Activated T-helper 1 cell treated with anti-CD3 and anti-CD28 coated beads, Interleukin-12 subunit alpha, Interleukin-12 subunit beta, Interleukin-2, Interleukin-4 antibody, amounts not matched to agents 30 ng/mL and 10 ng/mL and 1 ng/mL, durations not matched to agents 14 hours and 24 hours and 36 hours (primary cell): ENCODE data around the gene CEMIP. TPM values are rescaled to one million over a fixed set of nuclear protein-coding genes. Genes with fewer than 3 reads are reported as not detected.

Source experiments
- DNase-seq: peaks from one replicate; pipeline ENCODE4 v3.0.0; 2021; ENCODE audit warnings: low spot score
- H3K27ac Mint-ChIP-seq: one replicate; pipeline ENCODE4 v1.8.0; 2021; ENCODE audit warnings: mild to moderate bottlenecking, mixed read lengths
- H3K27me3 Mint-ChIP-seq: one replicate; pipeline ENCODE4 v1.8.0; 2022; ENCODE audit warnings: mild to moderate bottlenecking, moderate library complexity, mixed read lengths; ENCODE audit not compliant: insufficient read depth
- H3K36me3 Mint-ChIP-seq: one replicate; pipeline ENCODE4 v1.8.0; 2021; ENCODE audit warnings: low read depth, mixed read lengths
- H3K4me1 Mint-ChIP-seq: one replicate; pipeline ENCODE4 v1.8.0; 2021; ENCODE audit warnings: low read depth, mixed read lengths
- H3K4me3 Mint-ChIP-seq: one replicate; pipeline ENCODE4 v1.8.0; 2021; ENCODE audit warnings: mild to moderate bottlenecking, moderate library complexity, mixed read lengths
- H3K9me3 Mint-ChIP-seq: one replicate; pipeline ENCODE4 v1.8.0; 2021; ENCODE audit warnings: mixed read lengths
- intact Hi-C: fragments of 100-400 bp; cut with micrococcal nuclease; formaldehyde crosslinking; loops from one replicate; pipeline ENCODE4 v1.15.1; 2024
- total RNA-seq: library from RNA; stranded (reverse); gene quantifications from 2 replicates; pipeline ENCODE4 v1.2.3, GENCODE V29; 2022

CEMIP gene
- total RNA-seq, 1 donor from 2014 or later = 0.03 TPM

DNA sequence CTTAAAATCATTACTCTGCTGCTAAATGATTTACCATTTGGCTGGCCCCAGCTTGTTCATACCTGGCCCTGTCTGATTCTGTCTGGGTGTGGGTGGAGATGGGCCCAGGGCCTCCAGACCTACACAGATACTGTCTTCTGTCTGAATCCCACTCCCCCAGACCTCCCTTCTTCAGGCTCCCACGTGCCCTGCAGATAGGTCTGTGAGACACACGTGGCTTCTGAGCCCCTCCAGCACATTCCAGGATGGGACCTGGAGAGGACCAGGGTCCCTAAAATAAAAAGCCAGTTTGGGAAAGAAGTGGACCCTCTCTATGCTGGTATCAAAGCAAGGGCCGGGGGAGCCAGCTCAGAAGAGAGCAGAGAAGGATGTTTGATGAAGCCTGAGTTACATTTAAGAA lies 14.6 kb upstream of the CEMIP start:
- intact Hi-C loops = no loop called here
- no peak overlapping the region for H3K27ac Mint-ChIP-seq
- no peaks in the 10 kb centered on the region for H3K9me3 Mint-ChIP-seq

DNA sequence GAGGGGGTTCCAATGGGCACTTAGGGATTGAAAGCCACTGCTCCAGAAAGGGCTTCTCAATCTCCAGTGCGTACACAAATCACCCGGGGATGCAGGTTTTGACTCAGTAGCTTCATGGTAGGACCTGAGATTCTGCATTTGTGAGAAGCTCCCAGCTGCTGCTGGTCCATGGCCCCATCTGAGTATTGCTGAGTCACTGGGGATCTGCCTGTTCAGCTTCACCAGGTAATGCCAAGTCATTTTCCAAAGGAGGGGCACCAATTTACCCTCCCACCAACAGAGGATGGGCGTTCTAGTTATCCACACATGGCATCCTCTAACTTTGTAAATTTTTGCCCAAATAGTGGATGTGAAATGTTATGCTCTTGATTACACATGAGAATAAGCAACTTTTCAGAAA lies 12.9 kb upstream of the CEMIP start:
- H3K36me3 Mint-ChIP-seq = no peaks in the 10 kb centered on the region
- no peak overlapping the region for H3K4me3 Mint-ChIP-seq
- H3K27ac Mint-ChIP-seq = no peak overlapping the region
- H3K9me3 Mint-ChIP-seq = no peaks in the 10 kb centered on the region
- H3K27me3 Mint-ChIP-seq = peaks cover 12% of the 10 kb centered on the region
- no peak for DNase-seq
- intact Hi-C loops = no loop called here
- H3K4me1 Mint-ChIP-seq = no peaks in the 10 kb centered on the region

More for the DNA sequence above, 14.6 kb upstream of the CEMIP start:
- no peak overlapping the region for H3K4me3 Mint-ChIP-seq
- H3K27me3 Mint-ChIP-seq = peaks cover 13% of the 10 kb centered on the region
- H3K36me3 Mint-ChIP-seq = no peaks in the 10 kb centered on the region
- no peaks in the 10 kb centered on the region for H3K4me1 Mint-ChIP-seq
- DNase-seq = no peak

DNA sequence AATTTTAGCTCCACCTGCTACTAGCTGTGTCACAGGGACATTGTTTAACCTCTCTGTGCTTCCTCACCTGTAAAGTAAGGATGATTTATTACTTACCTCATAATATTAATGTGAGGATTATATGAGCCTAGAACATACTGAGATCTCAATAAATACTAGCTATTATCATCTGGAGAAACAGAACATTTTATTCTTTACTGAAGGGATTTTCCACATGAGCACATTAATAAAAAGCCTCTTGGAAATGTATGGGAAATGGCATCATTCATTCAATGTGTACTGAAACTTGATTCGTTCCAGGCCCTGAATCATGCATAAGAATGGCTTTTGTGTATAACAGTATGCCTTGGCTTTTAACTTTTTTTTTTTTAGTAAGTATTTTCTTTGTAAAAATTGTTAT lies 11.0 kb upstream of the CEMIP start:
- H3K36me3 Mint-ChIP-seq = no peaks in the 10 kb centered on the region
- H3K27ac Mint-ChIP-seq = no peak overlapping the region
- intact Hi-C loops = no loop called here
- no peaks in the 10 kb centered on the region for H3K9me3 Mint-ChIP-seq
- no peak for DNase-seq
- no peak overlapping the region for H3K4me3 Mint-ChIP-seq
- no peaks in the 10 kb centered on the region for H3K4me1 Mint-ChIP-seq
- H3K27me3 Mint-ChIP-seq = peaks cover 14% of the 10 kb centered on the region

DNA sequence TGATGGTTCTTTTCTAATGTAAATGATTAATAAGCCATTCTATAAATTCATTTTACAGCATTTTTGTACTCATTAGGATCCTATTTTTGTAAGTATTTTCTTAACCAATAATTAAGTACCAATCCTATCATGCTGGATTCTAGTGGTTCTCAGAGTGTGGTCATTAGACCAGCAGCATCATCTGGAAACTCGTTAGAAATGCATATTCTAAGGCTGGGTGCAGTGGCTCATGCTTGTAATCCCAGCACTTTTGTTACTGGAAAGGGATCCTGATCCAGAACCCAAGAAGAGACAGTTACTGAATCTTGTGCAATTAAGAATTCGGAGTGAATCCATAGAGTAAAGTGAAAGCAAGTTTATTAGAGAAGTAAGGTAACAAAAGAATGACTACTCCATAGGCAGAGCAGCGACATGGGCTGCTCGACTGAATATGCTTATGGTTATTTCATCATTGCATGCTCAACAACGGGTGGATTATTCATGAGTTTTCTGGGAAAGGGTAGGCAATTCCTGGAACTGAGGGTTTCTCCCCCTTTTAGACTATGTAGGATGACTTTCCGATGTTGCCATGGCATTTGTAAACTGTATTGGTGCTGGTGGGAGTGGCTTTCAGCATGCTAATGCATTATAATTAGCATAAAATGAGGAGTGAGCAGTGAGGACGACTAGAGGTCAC lies 9.9 kb upstream of the CEMIP start:
- Mint-ChIP-seq H3K9me3 (no peaks in the 10 kb centered on the region), H3K36me3 (no peaks in the 10 kb centered on the region), H3K27me3 (peaks cover 14% of the 10 kb centered on the region), H3K27ac (no peak overlapping the region), H3K4me1 (no peaks in the 10 kb centered on the region), H3K4me3 (no peak overlapping the region)
- intact Hi-C loops = no loop called here
- DNase-seq = no peak

DNA sequence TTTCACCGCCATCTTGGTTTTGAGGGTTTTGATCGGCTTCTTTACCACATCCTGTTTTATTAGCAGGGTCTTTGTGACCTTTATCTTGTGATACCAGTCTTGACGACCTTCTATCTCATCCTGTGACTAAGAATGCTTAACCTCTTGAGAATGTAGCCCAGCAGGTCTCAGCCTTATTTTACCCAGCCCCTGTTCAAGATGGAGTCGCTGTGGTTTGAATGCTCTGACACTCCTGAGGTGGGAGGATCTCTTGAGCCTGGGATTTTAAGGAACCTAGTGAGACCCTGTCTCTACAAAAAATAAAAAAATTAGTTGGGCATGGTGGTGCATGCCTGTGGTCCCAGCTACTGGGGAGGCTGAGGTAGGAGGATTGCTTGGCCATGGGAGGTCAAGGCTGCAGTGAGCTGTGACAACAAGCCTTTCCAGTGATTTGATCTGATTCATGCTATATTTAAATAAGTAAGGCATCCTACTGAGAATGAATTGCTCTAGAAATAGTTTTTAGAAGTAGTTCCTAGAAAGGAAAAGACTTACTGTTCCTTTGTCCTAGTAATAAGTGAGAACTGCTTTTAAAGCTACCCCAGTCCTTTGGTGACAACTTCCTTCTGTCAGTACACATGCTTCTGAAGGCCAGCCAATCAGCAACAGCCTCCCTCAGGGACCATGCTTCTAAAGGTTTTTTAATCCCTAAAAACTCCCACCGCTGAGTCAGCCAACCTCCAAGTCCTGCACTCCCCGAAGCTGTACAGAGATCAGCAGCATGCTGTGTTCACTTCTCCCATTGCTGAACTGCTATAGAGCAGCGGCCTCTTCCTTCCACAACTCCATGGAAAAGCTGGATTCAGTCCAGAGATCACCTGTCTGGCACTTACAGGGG lies 9.1 kb upstream of the CEMIP start:
- intact Hi-C loops = loop anchor here (10.0 kb wide), 1 partner anchor 85 kb away; no protein-coding TSS in a partner anchor
- Mint-ChIP-seq H3K36me3 (no peaks in the 10 kb centered on the region), H3K27me3 (peaks cover 14% of the 10 kb centered on the region), H3K27ac (no peak overlapping the region), H3K4me3 (no peak overlapping the region), H3K4me1 (no peaks in the 10 kb centered on the region), H3K9me3 (no peaks in the 10 kb centered on the region)
- DNase-seq = no peak

DNA sequence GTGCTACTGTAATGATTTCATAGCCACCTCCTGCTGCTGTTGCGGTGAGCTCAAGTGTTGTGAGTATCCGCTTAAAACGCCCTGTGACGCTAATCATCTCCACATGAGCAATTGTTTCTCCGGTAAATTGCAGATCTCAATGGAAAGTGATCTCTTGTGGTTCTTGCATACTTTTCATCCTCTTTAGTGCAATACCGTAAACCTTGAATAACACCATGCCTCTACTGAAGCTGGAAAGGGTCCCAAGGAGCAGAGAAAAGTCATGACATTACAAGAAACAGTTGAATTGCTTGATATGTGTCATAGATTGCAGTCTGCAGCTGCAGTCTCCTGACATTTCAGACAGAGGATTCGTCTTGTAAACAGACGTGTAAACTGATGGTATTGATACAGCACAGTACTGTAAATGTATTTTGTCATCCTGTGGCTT lies 6.0 kb upstream of the CEMIP start:
- no peak overlapping the region for H3K4me3 Mint-ChIP-seq
- peaks cover 23% of the 10 kb centered on the region for H3K27me3 Mint-ChIP-seq
- H3K27ac Mint-ChIP-seq = no peak overlapping the region
- intact Hi-C loops = loop anchor here (10.0 kb wide), 1 partner anchor 82 kb away; no protein-coding TSS in a partner anchor
- no peak for DNase-seq
- no peaks in the 10 kb centered on the region for H3K4me1 Mint-ChIP-seq
- no peaks in the 10 kb centered on the region for H3K9me3 Mint-ChIP-seq
- H3K36me3 Mint-ChIP-seq = no peaks in the 10 kb centered on the region

DNA sequence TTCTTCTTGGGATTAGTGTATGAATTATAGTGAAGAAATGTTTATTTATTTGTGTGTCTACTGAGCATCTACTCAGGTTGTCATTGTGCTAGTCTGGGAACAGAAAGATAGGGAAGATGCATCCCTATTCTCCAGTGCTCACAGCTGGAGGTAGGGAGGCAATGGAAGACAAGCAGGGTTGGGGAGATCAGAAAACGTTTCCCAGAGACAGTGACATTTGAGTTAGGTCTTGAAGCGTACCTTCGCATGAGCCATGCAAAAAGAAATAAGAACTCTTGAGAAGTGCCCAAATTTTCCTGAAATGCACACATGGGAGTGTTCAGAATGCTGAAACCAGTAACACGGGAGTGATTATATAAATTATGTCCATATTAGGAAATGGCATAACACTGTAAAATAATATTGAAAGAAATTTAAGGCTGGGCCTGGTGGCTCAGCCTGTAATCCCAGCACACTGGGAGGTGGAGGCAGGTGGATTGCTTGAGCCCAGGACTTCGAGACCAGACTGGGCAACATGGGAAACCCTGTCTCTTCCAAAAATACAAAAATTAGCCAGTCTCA lies 5.3 kb upstream of the CEMIP start:
- Mint-ChIP-seq H3K27ac (no peak overlapping the region), H3K4me1 (no peaks in the 10 kb centered on the region), H3K27me3 (peaks cover 28% of the 10 kb centered on the region), H3K4me3 (no peak overlapping the region), H3K9me3 (no peaks in the 10 kb centered on the region), H3K36me3 (no peaks in the 10 kb centered on the region)
- intact Hi-C loops = loop anchor here (10.0 kb wide), 1 partner anchor 81 kb away; no protein-coding TSS in a partner anchor
- DNase-seq = no peak

DNA sequence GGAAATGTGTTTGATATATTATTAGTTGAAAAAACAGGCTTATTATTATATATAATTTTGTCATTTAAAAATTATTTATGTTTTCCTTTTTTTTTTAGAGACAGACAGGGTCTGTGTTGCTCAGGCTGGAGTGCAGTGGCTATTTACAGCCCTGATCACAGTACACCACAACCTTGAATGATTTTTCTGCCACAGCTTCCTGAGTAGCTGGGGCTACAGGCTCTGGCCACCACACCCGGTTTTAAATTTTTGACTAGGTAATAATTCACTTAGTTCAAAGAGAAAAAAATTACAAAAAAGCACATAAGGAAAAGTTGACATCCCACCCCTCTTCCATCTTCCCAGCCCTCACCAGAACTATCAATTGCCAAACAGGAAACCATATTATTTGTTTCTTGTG lies 4.7 kb upstream of the CEMIP start:
- no peaks in the 10 kb centered on the region for H3K9me3 Mint-ChIP-seq
- H3K36me3 Mint-ChIP-seq = no peaks in the 10 kb centered on the region
- H3K4me1 Mint-ChIP-seq = peaks cover under 1% of the 10 kb centered on the region
- DNase-seq = no peak
- no peak overlapping the region for H3K27ac Mint-ChIP-seq
- H3K4me3 Mint-ChIP-seq = no peak overlapping the region
- intact Hi-C loops = loop anchor here (10.0 kb wide), 1 partner anchor 80 kb away; no protein-coding TSS in a partner anchor
- peaks cover 29% of the 10 kb centered on the region for H3K27me3 Mint-ChIP-seq

DNA sequence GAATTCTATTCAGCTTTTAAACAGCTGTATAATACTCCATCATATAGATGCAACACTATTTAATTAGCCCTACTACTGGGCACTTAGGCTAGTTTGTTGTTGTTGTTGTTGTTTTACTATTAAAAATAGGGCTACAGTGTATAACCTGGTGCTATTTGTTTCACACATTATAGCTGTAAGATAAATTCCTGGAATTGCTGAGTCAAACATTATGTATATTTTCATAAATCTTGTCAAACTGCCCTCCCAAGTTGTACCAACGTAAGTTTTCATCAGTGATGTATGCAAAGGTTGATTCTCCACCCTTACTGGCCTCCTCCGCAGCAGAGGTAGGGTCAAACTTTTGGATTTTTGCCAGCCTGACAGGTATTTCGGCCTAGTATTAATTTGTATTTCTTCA lies 3.8 kb upstream of the CEMIP start:
- peaks cover 33% of the 10 kb centered on the region for H3K27me3 Mint-ChIP-seq
- no peak for DNase-seq
- no peak overlapping the region for H3K4me3 Mint-ChIP-seq
- H3K27ac Mint-ChIP-seq = no peak overlapping the region
- intact Hi-C loops = loop anchor here (5.0 to 10.0 kb wide), 3 partner anchors 79 to 492 kb away; no protein-coding TSS in a partner anchor
- H3K9me3 Mint-ChIP-seq = no peaks in the 10 kb centered on the region
- H3K36me3 Mint-ChIP-seq = no peaks in the 10 kb centered on the region
- H3K4me1 Mint-ChIP-seq = peaks cover 9% of the 10 kb centered on the region

DNA sequence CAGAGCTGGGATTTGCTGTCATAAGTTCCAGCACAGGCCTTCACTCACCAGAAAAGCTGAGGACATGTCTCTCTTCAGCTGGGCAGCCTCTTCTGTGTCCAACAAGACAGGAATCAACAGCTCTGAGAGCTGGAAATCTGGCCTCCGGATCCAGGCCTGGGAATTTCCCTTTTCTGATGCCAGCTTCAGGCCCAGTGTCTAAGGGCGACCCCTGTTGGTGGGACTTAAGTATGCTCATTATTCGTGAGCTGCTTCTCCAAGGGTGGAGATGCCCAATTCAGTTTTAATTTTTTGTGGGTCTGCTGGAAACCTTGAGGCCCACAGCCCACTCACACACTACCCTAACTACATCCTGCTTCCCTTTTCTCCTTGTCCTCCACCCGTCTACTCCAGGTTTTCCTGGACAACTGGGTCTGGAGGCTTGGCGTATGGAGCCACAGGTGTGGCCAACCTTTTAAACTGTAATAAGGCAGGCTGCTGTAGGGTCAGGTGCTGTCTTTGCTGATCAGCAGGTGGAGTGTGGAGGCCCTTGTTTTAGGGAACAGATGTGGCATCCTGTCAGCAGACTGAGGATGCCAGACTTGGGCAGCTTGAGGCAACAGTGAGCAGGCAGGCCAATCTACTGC lies 2.6 kb upstream of the CEMIP start:
- no peak overlapping the region for H3K27ac Mint-ChIP-seq
- no peak overlapping the region for H3K4me3 Mint-ChIP-seq
- no peaks in the 10 kb centered on the region for H3K36me3 Mint-ChIP-seq
- H3K4me1 Mint-ChIP-seq = peaks cover 9% of the 10 kb centered on the region
- peak; percentile 51 for DNase-seq
- no peaks in the 10 kb centered on the region for H3K9me3 Mint-ChIP-seq
- peaks cover 42% of the 10 kb centered on the region for H3K27me3 Mint-ChIP-seq
- intact Hi-C loops = loop anchor here (1.0 to 10.0 kb wide), 7 partner anchors 28 to 491 kb away; no protein-coding TSS in a partner anchor

DNA sequence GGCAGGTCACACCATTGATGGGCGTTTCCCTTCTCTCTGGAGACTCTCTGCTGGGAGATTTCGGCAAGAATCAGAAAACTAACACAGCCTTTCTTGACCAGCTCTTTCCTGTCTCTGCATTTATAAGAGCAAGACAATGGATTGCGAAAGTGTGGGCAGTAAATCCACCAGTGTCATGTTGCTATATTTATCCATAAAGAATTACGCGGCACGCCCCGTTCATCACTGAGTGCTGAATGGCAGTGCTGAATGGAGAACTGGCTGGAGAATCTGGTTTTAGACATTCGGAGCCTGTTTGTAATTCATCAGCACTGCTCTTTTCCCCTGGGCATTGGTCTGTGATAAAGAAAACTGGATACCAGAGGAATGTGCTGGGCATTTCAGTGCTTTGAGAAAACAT lies 2.0 kb upstream of the CEMIP start:
- Mint-ChIP-seq H3K27ac (no peak overlapping the region), H3K27me3 (peaks cover 44% of the 10 kb centered on the region), H3K9me3 (no peaks in the 10 kb centered on the region), H3K36me3 (no peaks in the 10 kb centered on the region), H3K4me3 (no peak overlapping the region), H3K4me1 (peaks cover 9% of the 10 kb centered on the region)
- DNase-seq = no peak
- intact Hi-C loops = loop anchor here (2.0 to 10.0 kb wide), 4 partner anchors 28 to 490 kb away; no protein-coding TSS in a partner anchor

DNA sequence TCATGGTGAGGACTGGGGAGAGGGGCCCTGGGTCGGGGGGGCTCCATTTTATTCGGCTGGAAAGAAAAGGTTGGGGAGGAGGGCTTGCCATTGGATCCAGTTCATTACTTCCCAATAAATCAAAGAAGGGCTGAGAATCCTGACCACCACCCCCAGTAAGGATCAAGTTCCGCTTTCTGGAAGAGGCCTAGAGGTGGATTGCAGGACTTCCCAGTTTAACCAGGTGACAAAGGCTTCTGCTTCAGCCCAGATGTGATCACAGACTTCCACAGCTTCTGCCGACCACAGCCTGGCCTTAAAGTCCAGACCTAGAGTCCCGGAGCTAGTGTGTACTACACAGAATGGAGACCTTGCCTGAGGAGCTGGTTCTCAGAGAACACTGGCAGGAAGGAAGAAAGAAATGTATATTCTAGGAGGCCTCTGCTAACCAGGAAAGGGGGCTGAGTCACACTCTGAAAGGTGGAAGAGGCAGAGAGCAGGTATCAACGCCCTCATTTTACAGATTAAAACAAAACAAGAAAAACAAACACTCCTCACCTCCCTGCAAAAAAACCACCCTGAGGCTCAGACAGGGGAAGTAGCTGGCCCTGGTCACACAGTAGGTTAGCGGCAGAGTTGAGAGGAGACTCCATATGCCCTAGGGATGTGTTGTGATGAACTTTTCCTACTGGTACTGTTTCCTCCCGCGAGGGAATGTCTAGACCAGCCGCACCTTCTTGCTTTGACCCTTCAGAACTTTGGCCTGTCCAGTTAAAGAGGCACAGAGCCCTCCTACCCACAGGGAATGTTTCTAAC lies 1.1 kb upstream of the CEMIP start:
- intact Hi-C loops = loop anchor here (2.0 to 10.0 kb wide), 4 partner anchors 27 to 489 kb away; no protein-coding TSS in a partner anchor
- Mint-ChIP-seq H3K36me3 (no peaks in the 10 kb centered on the region), H3K27me3 (peaks cover 49% of the 10 kb centered on the region), H3K4me1 (peaks cover 9% of the 10 kb centered on the region), H3K27ac (no peak overlapping the region), H3K9me3 (no peaks in the 10 kb centered on the region), H3K4me3 (no peak overlapping the region)
- DNase-seq = no peak
